HepG2 (cell line): ENCODE measurements around the gene AFAP1. TPM values are rescaled to one million over a fixed set of nuclear protein-coding genes. Genes with fewer than 3 reads are reported as not detected.

ENCODE experiments used
- CSRNP2 ChIP-seq: sonication (generic); formaldehyde crosslinking; conservative IDR thresholded peaks from 2 replicates; pipeline ENCODE4 v1.8.0; 2022; ENCODE audit warnings: low read depth, missing genetic modification reagents
- ESRRA ChIP-seq: sonication (generic); formaldehyde crosslinking; IDR thresholded peaks from 2 replicates; pipeline ENCODE4 v1.5.1; 2020; ENCODE audit warnings: mild to moderate bottlenecking, low read depth, missing genetic modification reagents
- HMG20B ChIP-seq: conservative IDR thresholded peaks from 2 replicates; pipeline ENCODE4 v1.6.1; 2016; ENCODE audit warnings: missing genetic modification reagents, missing compliant biosample characterization
- MIXL1 ChIP-seq: IDR thresholded peaks from 2 replicates; pipeline ENCODE4 v1.6.1; 2016
- MTA1 ChIP-seq: sonication (generic); formaldehyde crosslinking; IDR thresholded peaks from 2 replicates; pipeline ENCODE4 v1.4.0; 2020; ENCODE audit warnings: missing genetic modification reagents, mild to moderate bottlenecking, borderline replicate concordance
- NR2F1 ChIP-seq, 2 experiments: fragments of 450-650 bp in 1 of 2; formaldehyde crosslinking in 1 of 2; IDR thresholded peaks; 2 replicates each; pipeline versions ENCODE4 v1.5.0 to v1.6.1; 2016 to 2020; ENCODE audit warnings: mild to moderate bottlenecking in 1 of 2, missing compliant biosample characterization in 1 of 2, missing genetic modification reagents in 1 of 2, moderate library complexity in 1 of 2
- SALL2 ChIP-seq: sonication (generic); formaldehyde crosslinking; IDR thresholded peaks from 2 replicates; pipeline ENCODE4 v1.8.1; 2023; ENCODE audit warnings: mild to moderate bottlenecking, missing genetic modification reagents, inconsistent platforms
- TRAFD1 ChIP-seq: sonication (generic); formaldehyde crosslinking; IDR thresholded peaks from 2 replicates; pipeline ENCODE4 v1.5.1; 2020; ENCODE audit warnings: missing genetic modification reagents, mild to moderate bottlenecking, borderline replicate concordance
- YEATS2 ChIP-seq: sonication (generic); formaldehyde crosslinking; IDR thresholded peaks from 2 replicates; pipeline ENCODE4 v1.4.0; 2020; ENCODE audit warnings: missing genetic modification reagents, borderline replicate concordance
- ZNF225 ChIP-seq: sonication (generic); formaldehyde crosslinking; IDR thresholded peaks from 2 replicates; pipeline ENCODE4 v1.4.0; 2020; ENCODE audit warnings: mild to moderate bottlenecking, missing genetic modification reagents
- ZNF275 ChIP-seq: sonication (generic); formaldehyde crosslinking; IDR thresholded peaks from 2 replicates; pipeline ENCODE4 v1.8.0; 2022; ENCODE audit warnings: missing genetic modification reagents, mild to moderate bottlenecking, inconsistent platforms, borderline replicate concordance
- ZNF720 ChIP-seq: sonication (generic); formaldehyde crosslinking; IDR thresholded peaks from 2 replicates; pipeline ENCODE4 v1.4.0; 2020; ENCODE audit warnings: missing genetic modification reagents
- polyA plus RNA-seq, 8 experiments: library from polyadenylated mRNA; depleted of rRNA in 3 of 8; stranded (reverse) in 7 of 8; unstranded in 1 of 8; fragments of >200 nt; fragmentation: Illumina TruSeq in 4 of 8; extraction: Trizol in 4 of 8; gene quantifications; 2 replicates each; pipeline versions ENCODE4 v1.2.1 to v1.2.3, GENCODE V29; 2011 to 2016; ENCODE audit warnings: low read depth in 4 of 8, missing spikeins in 1 of 8, mixed read lengths in 1 of 8; ENCODE audit not compliant: insufficient read depth in 1 of 8
- total RNA-seq, 5 experiments: library from RNA; depleted of rRNA; stranded (reverse); fragments of >200 nt; fragmentation: Illumina TruSeq; extraction: Trizol; gene quantifications; 2 replicates each; pipeline ENCODE4 v1.2.3, GENCODE V29; 2016; ENCODE audit warnings: low read depth in 1 of 5

The AFAP1 gene
- total and polyA plus RNA-seq, 2 of the 13 experiments (the other 11 are each of a cell fraction or from before 2014, with no cell fraction given) = 2.5 TPM

- TF ChIP-seq SALL2 (CRISPR knock-in tag) = no peak
- no peak for TF ChIP-seq ZNF225 (CRISPR knock-in tag)
- no peak for TF ChIP-seq HMG20B (CRISPR knock-in tag)
- TF ChIP-seq ZNF720 (CRISPR knock-in tag) = no peak
- TF ChIP-seq TRAFD1 (CRISPR knock-in tag) = no peak
- no peak for TF ChIP-seq ESRRA
- TF ChIP-seq ZNF275 = no peak
- no peak for TF ChIP-seq MTA1 (CRISPR knock-in tag)
- no peak for TF ChIP-seq CSRNP2
- TF ChIP-seq YEATS2 (CRISPR knock-in tag) = no peak
- TF ChIP-seq NR2F1 (CRISPR knock-in tag; IDR thresholded peaks at IDR 0.05) = no peak
- no peak for TF ChIP-seq MIXL1
- TF ChIP-seq, all 625 proteins: peak for 0
Observed at GRCh38 chr4:7899184-7899869, 40.3 kb downstream of the AFAP1 start (continued).
